Measurements from ENCODE around the gene COQ10B. TPM values are rescaled to one million over a fixed set of nuclear protein-coding genes. Genes with fewer than 3 reads are reported as not detected.

COQ10B gene
- polyA plus RNA-seq, 1 experiment = 1.7 TPM

DNA sequence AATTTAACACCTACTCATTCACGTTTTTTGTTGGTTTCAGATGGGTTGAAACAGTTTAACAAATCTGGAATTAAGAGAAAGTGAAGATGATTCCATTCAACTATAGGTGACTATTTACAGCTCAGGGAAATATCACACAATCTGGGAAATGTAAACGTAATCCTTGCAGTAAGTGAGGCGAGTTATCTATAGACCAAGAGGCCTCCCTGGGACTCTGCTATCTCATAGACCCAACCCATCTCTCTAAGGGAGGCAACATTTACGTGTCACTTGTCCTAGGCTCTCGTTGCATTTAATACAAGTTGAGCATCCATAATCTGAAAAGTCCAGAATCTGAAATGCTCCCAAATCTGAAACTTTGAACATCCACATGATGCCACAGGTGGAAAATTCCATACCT lies 60.6 kb downstream of the COQ10B start:
- DNase-seq (ENCODE audit: low read depth) = no peak
- ChIA-PET CTCF (no interaction called here), POLR2A (no interaction called here)
- H3K27me3 ChIP-seq (ENCODE audit: control insufficient read depth, insufficient read depth, low read length) = no peaks in the 10 kb centered on the region
- no peak overlapping the region for H3K4me3 ChIP-seq (ENCODE audit: low read depth, low read length)
- TF ChIP-seq, protein P1, sequence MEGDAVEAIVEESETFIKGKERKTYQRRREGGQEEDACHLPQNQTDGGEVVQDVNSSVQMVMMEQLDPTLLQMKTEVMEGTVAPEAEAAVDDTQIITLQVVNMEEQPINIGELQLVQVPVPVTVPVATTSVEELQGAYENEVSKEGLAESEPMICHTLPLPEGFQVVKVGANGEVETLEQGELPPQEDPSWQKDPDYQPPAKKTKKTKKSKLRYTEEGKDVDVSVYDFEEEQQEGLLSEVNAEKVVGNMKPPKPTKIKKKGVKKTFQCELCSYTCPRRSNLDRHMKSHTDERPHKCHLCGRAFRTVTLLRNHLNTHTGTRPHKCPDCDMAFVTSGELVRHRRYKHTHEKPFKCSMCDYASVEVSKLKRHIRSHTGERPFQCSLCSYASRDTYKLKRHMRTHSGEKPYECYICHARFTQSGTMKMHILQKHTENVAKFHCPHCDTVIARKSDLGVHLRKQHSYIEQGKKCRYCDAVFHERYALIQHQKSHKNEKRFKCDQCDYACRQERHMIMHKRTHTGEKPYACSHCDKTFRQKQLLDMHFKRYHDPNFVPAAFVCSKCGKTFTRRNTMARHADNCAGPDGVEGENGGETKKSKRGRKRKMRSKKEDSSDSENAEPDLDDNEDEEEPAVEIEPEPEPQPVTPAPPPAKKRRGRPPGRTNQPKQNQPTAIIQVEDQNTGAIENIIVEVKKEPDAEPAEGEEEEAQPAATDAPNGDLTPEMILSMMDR (IDR thresholded peaks at IDR 0.05; ENCODE audit: insufficient read depth, low read depth, low read length) = no peak
- no peaks in the 10 kb centered on the region for H3K36me3 ChIP-seq (ENCODE audit: control insufficient read depth, insufficient read depth, low read length)

DNA sequence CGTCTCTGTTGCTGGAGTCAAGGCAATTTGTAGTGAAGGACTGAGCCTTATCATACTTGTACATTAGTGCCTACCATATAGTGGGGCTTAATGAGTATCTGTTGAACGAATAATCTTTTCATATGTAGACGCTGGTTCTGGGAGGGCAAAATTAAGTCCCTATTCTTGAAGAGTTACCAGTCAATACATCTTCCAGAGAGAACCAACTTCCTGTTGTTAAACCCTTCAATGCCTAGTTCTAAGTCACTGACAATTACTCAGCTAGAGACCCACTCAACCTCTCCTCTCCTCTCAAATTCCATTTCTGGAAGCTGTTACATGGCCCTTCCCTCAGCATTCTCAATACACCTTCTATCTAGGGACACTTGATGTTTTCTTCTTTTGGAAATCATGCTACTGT lies 61.4 kb downstream of the COQ10B start:
- no peaks in the 10 kb centered on the region for H3K27me3 ChIP-seq (ENCODE audit: control insufficient read depth, insufficient read depth, low read length)
- POLR2A ChIA-PET = no interaction called here
- CTCF ChIA-PET = no interaction called here
- TF ChIP-seq, protein P1 (IDR thresholded peaks at IDR 0.05; ENCODE audit: insufficient read depth, low read depth, low read length) = no peak
- DNase-seq (ENCODE audit: low read depth) = no peak
- no peak overlapping the region for H3K4me3 ChIP-seq (ENCODE audit: low read depth, low read length)
- no peaks in the 10 kb centered on the region for H3K36me3 ChIP-seq (ENCODE audit: control insufficient read depth, insufficient read depth, low read length)

DNA sequence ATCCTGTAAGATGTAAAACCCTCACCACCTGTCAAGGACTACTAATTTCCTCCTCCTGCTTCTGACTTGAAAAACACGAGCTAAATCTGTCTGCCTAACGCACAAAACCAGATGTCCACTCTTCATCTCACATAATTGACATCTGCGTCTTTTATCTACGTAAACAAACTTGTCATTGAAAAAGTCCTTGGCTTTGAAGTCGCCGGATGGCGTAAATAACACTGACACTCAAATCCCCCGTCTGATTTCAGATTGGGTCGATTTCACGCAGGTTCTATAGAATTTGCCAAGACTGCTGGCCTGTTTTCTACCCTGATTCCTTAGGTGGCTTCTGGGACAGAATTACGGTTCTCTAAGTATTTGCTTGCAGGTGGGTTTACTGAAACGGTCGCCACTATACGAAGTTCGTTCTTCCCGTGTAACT lies 62.0 kb downstream of the COQ10B start:
- POLR2A ChIA-PET = no interaction called here
- TF ChIP-seq, protein P1 (IDR thresholded peaks at IDR 0.05; ENCODE audit: insufficient read depth, low read depth, low read length) = no peak
- no peaks in the 10 kb centered on the region for H3K36me3 ChIP-seq (ENCODE audit: control insufficient read depth, insufficient read depth, low read length)
- DNase-seq (ENCODE audit: low read depth) = no peak
- CTCF ChIA-PET = no interaction called here
- H3K4me3 ChIP-seq (ENCODE audit: low read depth, low read length) = peak overlapping the region; percentile 98
- no peaks in the 10 kb centered on the region for H3K27me3 ChIP-seq (ENCODE audit: control insufficient read depth, insufficient read depth, low read length)

DNA sequence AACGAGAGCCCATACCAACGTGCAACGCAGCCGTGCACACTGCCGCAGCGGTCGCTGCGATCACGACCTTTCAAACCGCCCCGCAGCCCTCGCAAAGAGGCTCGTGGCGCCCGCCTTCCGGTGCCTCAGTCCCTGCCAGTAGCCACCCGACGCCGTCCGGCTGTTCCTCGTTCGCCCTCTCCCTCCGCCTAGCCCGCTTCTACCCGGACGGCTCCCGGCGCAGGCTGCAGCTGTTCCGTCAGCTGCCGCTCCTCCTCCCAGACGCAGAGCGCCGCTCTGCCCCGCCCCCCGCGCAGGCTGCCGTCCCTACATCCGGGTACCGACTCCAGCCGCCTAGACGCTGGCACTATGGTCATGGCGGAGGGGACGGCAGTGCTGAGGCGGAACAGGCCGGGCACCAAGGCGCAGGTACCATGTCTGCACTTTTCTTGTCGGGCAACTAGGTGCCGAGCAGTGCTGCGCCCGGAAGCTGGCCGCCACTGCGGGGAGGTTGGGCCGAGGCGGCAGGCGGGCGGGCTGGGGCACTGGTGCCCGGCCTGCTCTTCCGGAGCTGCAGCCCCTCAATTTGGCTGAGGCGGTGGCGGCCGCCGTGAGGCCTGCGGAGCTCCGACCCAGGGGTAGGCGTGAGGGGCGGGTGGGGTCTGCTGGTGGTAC lies 62.5 kb downstream of the COQ10B start, which contains the start of gene MOB4:
TSS of gene MOB4 (plus strand) at position 328 of the 654 bp plus-strand sequence. CDS start at position 349, 21 bp downstream.
- POLR2A ChIA-PET = interaction anchor here (1.1 kb wide), 1 partner anchor 16 kb away, joined by 4 read pairs; the partner anchor contains the start of genes HSPD1 and HSPE1
- no peaks in the 10 kb centered on the region for H3K36me3 ChIP-seq (ENCODE audit: control insufficient read depth, insufficient read depth, low read length)

DNA sequence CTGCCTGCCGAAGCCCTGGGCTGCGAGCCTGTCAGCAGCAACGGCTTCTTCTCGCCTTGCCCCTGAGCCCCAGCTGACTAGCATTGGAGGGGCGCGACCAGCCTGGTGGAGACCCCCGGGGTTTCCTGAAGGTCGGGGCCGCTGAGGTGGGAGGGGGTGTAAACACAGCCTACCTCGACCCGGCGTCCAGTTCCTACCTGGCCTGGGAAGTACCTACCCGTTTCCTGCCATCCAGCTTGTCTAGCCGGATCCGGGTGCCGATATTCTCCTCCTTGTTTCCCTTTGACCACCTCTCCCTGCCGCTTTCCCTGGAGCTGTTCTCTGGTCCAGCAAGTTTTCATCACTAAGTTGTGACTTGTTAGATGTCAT lies 63.0 kb downstream of the COQ10B start:
- Histone ChIP-seq H3K4me3 (ENCODE audit: low read depth, low read length) (peak overlapping the region; percentile 98), H3K36me3 (ENCODE audit: control insufficient read depth, insufficient read depth, low read length) (no peaks in the 10 kb centered on the region), H3K27me3 (ENCODE audit: control insufficient read depth, insufficient read depth, low read length) (no peaks in the 10 kb centered on the region)
- DNase-seq (ENCODE audit: low read depth) = no peak
- TF ChIP-seq, protein P1 (IDR thresholded peaks at IDR 0.05; ENCODE audit: insufficient read depth, low read depth, low read length) = no peak
- ChIA-PET POLR2A (interaction anchor here (1.1 kb wide), 1 partner anchor 17 kb away, joined by 4 read pairs; the partner anchor contains the start of genes HSPD1 and HSPE1), CTCF (no interaction called here)

More for the DNA sequence above, 62.5 kb downstream of the COQ10B start, which contains the start of gene MOB4:
- CTCF ChIA-PET = no interaction called here
- H3K4me3 ChIP-seq (ENCODE audit: low read depth, low read length) = peak within 1 kb of the TSS; percentile 98
- H3K27me3 ChIP-seq (ENCODE audit: control insufficient read depth, insufficient read depth, low read length) = no peaks in the 10 kb centered on the region
- TF ChIP-seq, protein P1 (IDR thresholded peaks at IDR 0.05; ENCODE audit: insufficient read depth, low read depth, low read length) = no peak
- DNase-seq (ENCODE audit: low read depth) = peak; percentile 68

Data from BJ (cell line).